MM.1S (cell line): ENCODE results near the gene GPC5.

ENCODE experiments used
- CTCF ChIP-seq: fragments of 300-600 bp; sonication (generic); IDR thresholded peaks from 2 replicates; pipeline ENCODE4 v1.5.1; 2016; ENCODE audit warnings: antibody characterized with exemption, low read length, mixed read lengths
- EZH2 ChIP-seq: fragments of 300-600 bp; sonication (generic); optimal IDR thresholded peaks from 2 replicates; pipeline ENCODE3; 2017; ENCODE audit warnings: low read depth, mild to moderate bottlenecking, antibody characterized with exemption, low read length, mixed read lengths
- EZH2phosphoT487 ChIP-seq: fragments of 300-600 bp; sonication (generic); IDR thresholded peaks from 2 replicates; pipeline ENCODE4 v1.6.1; 2018; ENCODE audit warnings: antibody characterized with exemption, low read length

- TF ChIP-seq CTCF (no peak), EZH2phosphoT487 (no peak), EZH2 (no peak)
Observed at GRCh38 chr13:92494915-92495314, 1096.5 kb downstream of the GPC5 start.
